ENCODE measurements around the gene STRA8.

The STRA8 gene

GRCh38 chr7:135233570-135233969, at the start of gene STRA8:
TSS of gene STRA8 (plus strand) at chr7:135233838. CDS start at chr7:135240525, 6,687 bp downstream.
- no peak for DNase-seq (ENCODE audit: low read depth in 2 of 2)

- no peak for DNase-seq (ENCODE audit: low read depth in 2 of 2)
Observed at GRCh38 chr7:135184254-135184841, 49.3 kb upstream of the STRA8 start.

- DNase-seq (ENCODE audit: low read depth in 2 of 2): no peak
Observed at GRCh38 chr7:135185471-135186260, 48.0 kb upstream of the STRA8 start.

- DNase-seq (ENCODE audit: low read depth in 2 of 2): no peak
Observed at GRCh38 chr7:135186261-135186540, 47.4 kb upstream of the STRA8 start.

- no peak for DNase-seq (ENCODE audit: low read depth in 2 of 2)
Observed at GRCh38 chr7:135186841-135187253, 46.8 kb upstream of the STRA8 start.

GRCh38 chr7:135188298-135188984, 45.2 kb upstream of the STRA8 start:
- DNase-seq (ENCODE audit: low read depth in 2 of 2): no peak

GRCh38 chr7:135189221-135189662, 44.4 kb upstream of the STRA8 start:
- DNase-seq (ENCODE audit: low read depth in 2 of 2): no peak

- no peak for DNase-seq (ENCODE audit: low read depth in 2 of 2)
Observed at GRCh38 chr7:135189961-135190360, 43.7 kb upstream of the STRA8 start.

- no peak for DNase-seq (ENCODE audit: low read depth in 2 of 2)
Observed at GRCh38 chr7:135190703-135191102, 42.9 kb upstream of the STRA8 start.

- no peak for DNase-seq (ENCODE audit: low read depth in 2 of 2)
Observed at GRCh38 chr7:135192914-135193536, 40.6 kb upstream of the STRA8 start.

- no peak for DNase-seq (ENCODE audit: low read depth in 2 of 2)
Observed at GRCh38 chr7:135193615-135194081, 40.0 kb upstream of the STRA8 start.

- DNase-seq (ENCODE audit: low read depth in 2 of 2): no peak
Observed at GRCh38 chr7:135194494-135195095, 39.0 kb upstream of the STRA8 start.

GRCh38 chr7:135195156-135195555, 38.5 kb upstream of the STRA8 start:
- no peak for DNase-seq (ENCODE audit: low read depth in 2 of 2)

- DNase-seq (ENCODE audit: low read depth in 2 of 2): no peak
Observed at GRCh38 chr7:135195968-135196629, 37.5 kb upstream of the STRA8 start.

GRCh38 chr7:135197343-135197742, 36.3 kb upstream of the STRA8 start:
- DNase-seq (ENCODE audit: low read depth in 2 of 2): no peak

GRCh38 chr7:135197906-135198655, 35.6 kb upstream of the STRA8 start:
- no peak for DNase-seq (ENCODE audit: low read depth in 2 of 2)

GRCh38 chr7:135199439-135199838, 34.2 kb upstream of the STRA8 start:
- no peak for DNase-seq (ENCODE audit: low read depth in 2 of 2)

- DNase-seq (ENCODE audit: low read depth in 2 of 2): no peak
Observed at GRCh38 chr7:135200821-135201331, 32.8 kb upstream of the STRA8 start.

- no peak for DNase-seq (ENCODE audit: low read depth in 2 of 2)
Observed at GRCh38 chr7:135201350-135201749, 32.3 kb upstream of the STRA8 start.

- no peak for DNase-seq (ENCODE audit: low read depth in 2 of 2)
Observed at GRCh38 chr7:135204341-135204749, 29.3 kb upstream of the STRA8 start.

Data from stimulated activated CD8-positive, alpha-beta memory T cell treated with anti-CD3 and anti-CD28 coated beads, Interleukin-7, amount 100 ng/mL, for 4 hours (primary cell).